Breast epithelium (tissue), 3 donors: Measurements from ENCODE around the gene PTPN14.

Source experiments
- CTCF ChIP-seq, 3 donors: fragments of 450-650 bp; IDR thresholded peaks; one replicate each; pipeline ENCODE4 v1.5.1; 2016 to 2017; ENCODE audit warnings: antibody characterized with exemption in 3 of 3, mild to moderate bottlenecking in 3 of 3, moderate library complexity in 3 of 3
- POLR2A ChIP-seq: fragments of 450-650 bp; IDR thresholded peaks from one replicate; pipeline ENCODE4 v1.6.1; 2016; ENCODE audit warnings: antibody characterized with exemption, mild to moderate bottlenecking, moderate library complexity
- POLR2AphosphoS5 ChIP-seq, 3 donors: sonication (generic); formaldehyde crosslinking; IDR thresholded peaks; one replicate each; pipeline ENCODE4 v1.6.1; 2017; ENCODE audit warnings: antibody characterized with exemption in 3 of 3

GRCh38 chr1:214377886-214378285, 173.5 kb downstream of the PTPN14 start:
- TF ChIP-seq CTCF (IDR thresholded peaks at IDR 0.05) (no peak), POLR2AphosphoS5 (IDR thresholded peaks at IDR 0.05) (peak; percentile 18 to 45 (median 24)), POLR2A (no peak)
